ENCODE results near the gene CAMKK2. TPM values are rescaled to one million over a fixed set of nuclear protein-coding genes. Genes with fewer than 3 reads are reported as not detected.

CAMKK2 gene
- total and polyA plus RNA-seq, 7 donors = 4.4 to 12.3 (median 8.3) TPM

DNA sequence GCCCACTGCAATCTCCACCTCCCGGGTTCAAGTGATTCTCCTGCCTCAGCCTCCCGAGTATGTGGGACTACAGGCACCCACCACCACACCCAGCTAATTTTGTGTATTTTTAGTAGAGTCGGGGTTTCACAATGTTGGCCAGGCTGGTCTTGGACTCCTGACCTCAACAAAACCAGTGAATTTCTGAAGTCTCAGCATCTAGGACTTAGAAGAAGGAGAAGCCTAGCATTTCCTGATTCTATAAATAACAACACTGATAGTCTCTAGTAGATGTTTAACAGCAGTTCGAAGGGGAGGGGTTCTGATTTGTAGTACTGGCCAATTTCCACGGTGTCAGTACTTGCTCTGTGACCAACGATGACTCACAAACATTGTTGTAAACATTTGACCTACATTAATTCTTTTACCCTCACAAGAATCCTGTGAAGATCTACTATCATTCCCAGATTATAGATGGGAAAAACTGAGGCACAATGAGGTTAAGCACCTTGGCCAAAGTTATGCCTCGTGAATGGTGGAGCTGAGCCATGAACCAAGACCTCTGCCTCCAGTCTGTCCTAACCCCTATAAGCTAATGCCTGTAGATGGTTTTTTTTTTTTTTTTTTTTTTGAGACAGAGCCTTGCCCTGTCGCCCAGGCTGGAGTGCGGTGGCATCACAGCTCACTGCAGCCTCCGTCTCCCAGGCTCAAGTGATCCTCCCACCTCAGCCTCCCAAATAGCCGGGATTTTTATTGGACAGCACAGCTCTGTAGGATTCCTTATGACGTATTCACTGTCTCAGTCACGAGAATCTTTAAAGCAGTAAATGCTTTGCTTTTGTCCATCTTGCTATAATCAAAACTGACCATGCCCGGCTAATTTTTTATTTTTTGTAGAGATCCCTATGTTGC, 81.4 kb downstream of the CAMKK2 start:
- H3K27ac ChIP-seq = no peak overlapping the region
- H3K9me3 ChIP-seq = no peaks in the 10 kb centered on the region
- 76 to 79% (median 77%) methylated on average over 14 of the region's 14 CpGs for WGBS, 3 donors
- TF ChIP-seq, protein P1, sequence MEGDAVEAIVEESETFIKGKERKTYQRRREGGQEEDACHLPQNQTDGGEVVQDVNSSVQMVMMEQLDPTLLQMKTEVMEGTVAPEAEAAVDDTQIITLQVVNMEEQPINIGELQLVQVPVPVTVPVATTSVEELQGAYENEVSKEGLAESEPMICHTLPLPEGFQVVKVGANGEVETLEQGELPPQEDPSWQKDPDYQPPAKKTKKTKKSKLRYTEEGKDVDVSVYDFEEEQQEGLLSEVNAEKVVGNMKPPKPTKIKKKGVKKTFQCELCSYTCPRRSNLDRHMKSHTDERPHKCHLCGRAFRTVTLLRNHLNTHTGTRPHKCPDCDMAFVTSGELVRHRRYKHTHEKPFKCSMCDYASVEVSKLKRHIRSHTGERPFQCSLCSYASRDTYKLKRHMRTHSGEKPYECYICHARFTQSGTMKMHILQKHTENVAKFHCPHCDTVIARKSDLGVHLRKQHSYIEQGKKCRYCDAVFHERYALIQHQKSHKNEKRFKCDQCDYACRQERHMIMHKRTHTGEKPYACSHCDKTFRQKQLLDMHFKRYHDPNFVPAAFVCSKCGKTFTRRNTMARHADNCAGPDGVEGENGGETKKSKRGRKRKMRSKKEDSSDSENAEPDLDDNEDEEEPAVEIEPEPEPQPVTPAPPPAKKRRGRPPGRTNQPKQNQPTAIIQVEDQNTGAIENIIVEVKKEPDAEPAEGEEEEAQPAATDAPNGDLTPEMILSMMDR (IDR thresholded peaks at IDR 0.05) = no peak
- intact Hi-C loops (cut with DNase I) = no loop called here
- peaks cover 0 to 19% (median 4%) of the 10 kb centered on the region in 3 donors for H3K27me3 ChIP-seq (ENCODE audit: insufficient read depth in 3 of 3, low read length in 2 of 3)
- H3K4me1 ChIP-seq = no peaks in the 10 kb centered on the region
- peak in 3 of 4 donors; percentile 37 to 48 (median 38) for ATAC-seq
- DNase-seq = no peak
- H3K36me3 ChIP-seq (ENCODE audit: insufficient read depth in 1 of 2, low read depth in 1 of 2) = no peaks in the 10 kb centered on the region
- no peak overlapping the region for H3K4me3 ChIP-seq

DNA sequence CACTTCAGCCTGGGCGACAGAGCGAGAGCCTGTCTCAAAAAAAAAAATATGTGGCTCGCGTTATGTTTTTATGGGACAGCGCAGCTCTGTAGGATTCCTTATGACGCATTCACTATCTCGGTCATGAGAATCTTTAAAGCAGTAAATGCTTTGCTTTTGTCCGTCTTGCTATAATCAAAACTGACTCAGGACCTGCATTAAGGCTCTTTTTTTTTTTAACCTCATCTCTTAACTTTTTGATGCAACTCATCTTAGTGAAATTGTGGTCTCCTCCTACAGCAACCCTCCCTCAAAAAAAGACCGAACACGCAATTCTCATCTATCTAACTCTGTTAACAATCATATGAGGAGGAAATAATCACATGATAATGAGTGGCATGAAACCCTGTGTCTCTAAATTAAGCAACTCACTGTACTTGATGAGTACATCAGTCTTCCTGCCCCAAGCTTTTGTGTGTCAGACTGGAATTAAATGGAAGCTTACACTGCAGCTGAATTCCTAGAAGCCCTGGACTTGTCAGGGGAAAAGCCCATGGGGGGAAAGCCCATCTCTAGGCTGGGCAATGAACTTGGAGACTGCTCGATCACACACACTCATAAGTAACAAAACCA, 82.2 kb downstream of the CAMKK2 start:
- no peak for ATAC-seq
- H3K36me3 ChIP-seq (ENCODE audit: insufficient read depth in 1 of 2, low read depth in 1 of 2) = no peaks in the 10 kb centered on the region
- DNase-seq = no peak
- H3K27ac ChIP-seq = no peak overlapping the region
- H3K4me1 ChIP-seq = no peaks in the 10 kb centered on the region
- WGBS, 3 donors = 88 to 91% (median 90%) methylated on average over 11 of the region's 11 CpGs
- H3K27me3 ChIP-seq (ENCODE audit: insufficient read depth in 3 of 3, low read length in 2 of 3) = peaks cover 0 to 24% (median 4%) of the 10 kb centered on the region in 3 donors
- no peaks in the 10 kb centered on the region for H3K9me3 ChIP-seq
- TF ChIP-seq, protein P1 (IDR thresholded peaks at IDR 0.05) = no peak
- intact Hi-C loops (cut with DNase I) = no loop called here
- H3K4me3 ChIP-seq = no peak overlapping the region

DNA sequence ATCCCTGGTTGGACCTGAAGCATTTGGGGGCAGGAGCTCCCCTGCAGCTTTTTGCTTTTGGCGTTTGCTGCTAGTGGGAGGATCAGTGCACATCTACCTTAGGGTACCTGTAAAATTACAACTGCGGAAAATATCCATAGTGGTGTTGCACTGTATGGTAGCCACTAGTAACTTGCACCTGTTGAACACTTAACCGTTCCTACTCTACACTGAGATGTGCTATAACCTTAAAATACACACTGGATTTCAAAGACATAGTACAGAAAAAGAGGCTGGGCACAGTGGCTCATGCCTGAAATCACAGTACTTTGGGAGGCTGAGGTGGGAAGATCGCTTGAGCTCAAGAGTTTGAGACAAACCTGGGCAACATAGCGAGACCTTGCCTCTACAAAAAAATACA, 83.6 kb downstream of the CAMKK2 start:
- no peak overlapping the region for H3K27ac ChIP-seq
- no peaks in the 10 kb centered on the region for H3K36me3 ChIP-seq (ENCODE audit: insufficient read depth in 1 of 2, low read depth in 1 of 2)
- 89 to 91% (median 90%) methylated on average over 5 of the region's 5 CpGs for WGBS, 3 donors
- H3K4me1 ChIP-seq = no peaks in the 10 kb centered on the region
- TF ChIP-seq, protein P1 (IDR thresholded peaks at IDR 0.05) = no peak
- H3K27me3 ChIP-seq (ENCODE audit: insufficient read depth in 3 of 3, low read length in 2 of 3) = peaks cover 0 to 24% (median 4%) of the 10 kb centered on the region in 3 donors
- DNase-seq (no peak), ATAC-seq (no peak)
- H3K9me3 ChIP-seq = no peaks in the 10 kb centered on the region
- intact Hi-C loops (cut with DNase I) = no loop called here
- H3K4me3 ChIP-seq = no peak overlapping the region

DNA sequence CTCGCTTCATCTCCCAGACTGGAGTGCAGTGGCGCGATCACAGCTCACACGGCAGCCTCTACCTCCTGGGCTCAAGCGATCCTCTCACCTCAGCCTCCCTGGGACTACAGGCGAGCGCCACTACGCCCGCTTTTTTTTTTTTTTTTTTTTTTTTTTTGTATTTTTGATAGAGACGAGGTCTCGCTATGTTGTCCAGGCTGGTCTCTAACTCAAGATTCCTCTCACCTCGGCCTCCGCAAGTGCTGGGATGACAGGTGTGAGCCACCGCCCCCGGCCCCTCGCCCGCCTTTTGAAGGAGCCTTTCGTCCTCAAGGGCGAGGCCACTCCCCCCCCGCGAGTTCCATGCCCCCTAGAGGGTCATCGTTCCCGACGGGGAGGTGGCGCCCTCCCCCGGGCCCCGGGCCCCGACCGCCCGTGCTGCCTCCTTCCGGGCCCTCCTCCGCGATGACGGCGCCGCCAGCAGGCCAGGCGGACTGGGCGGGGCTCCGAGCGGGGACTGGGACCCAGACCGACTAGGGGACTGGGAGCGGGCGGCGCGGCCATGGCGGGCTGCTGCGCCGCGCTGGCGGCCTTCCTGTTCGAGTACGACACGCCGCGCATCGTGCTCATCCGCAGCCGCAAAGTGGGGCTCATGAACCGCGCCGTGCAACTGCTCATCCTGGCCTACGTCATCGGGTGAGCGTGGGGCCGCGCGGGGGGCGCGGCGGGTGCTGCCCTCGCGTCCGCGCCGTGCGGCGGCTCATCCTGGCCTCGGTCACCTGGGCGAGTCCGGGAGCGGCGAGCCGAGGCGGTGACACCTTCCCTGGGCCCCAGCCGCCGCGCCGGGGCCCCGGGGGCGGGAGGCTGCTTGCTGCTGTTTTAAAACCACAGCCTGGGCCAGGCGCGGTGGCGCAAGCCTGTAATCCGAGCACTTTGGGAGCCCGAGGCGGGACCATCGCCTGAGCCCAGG, 86.6 kb downstream of the CAMKK2 start, which contains the start of gene P2RX4:
Gene P2RX4, plus strand, starts transcription at position 506 of the 949 bp plus-strand sequence. Its CDS starts 36 bp downstream, at position 542.
- intact Hi-C loops (cut with DNase I) = no loop called here
- TF ChIP-seq, protein P1 (IDR thresholded peaks at IDR 0.05) = no peak
- H3K36me3 ChIP-seq (ENCODE audit: insufficient read depth in 1 of 2, low read depth in 1 of 2) = no peaks in the 10 kb centered on the region
- H3K4me3 ChIP-seq = peak within 1 kb of the TSS; percentile 69
- peaks cover 0 to 24% (median 4%) of the 10 kb centered on the region in 3 donors for H3K27me3 ChIP-seq (ENCODE audit: insufficient read depth in 3 of 3, low read length in 2 of 3)
- WGBS, 3 donors = 7 to 9% (median 8%) methylated on average over 78 to 97 of the region's 97 CpGs
- H3K9me3 ChIP-seq = no peaks in the 10 kb centered on the region
- peak within 1 kb of the TSS; percentile 68 for H3K27ac ChIP-seq
- peak; percentile 72 to 85 (median 82) for ATAC-seq
- H3K4me1 ChIP-seq = no peaks in the 10 kb centered on the region
- peak; percentile 84 to 89 for DNase-seq

Data from psoas muscle (tissue), 8 donors.